ENCODE data around the gene SNED1. TPM values are rescaled to one million over a fixed set of nuclear protein-coding genes. Genes with fewer than 3 reads are reported as not detected.

Gene SNED1
- total and polyA plus RNA-seq, 2 experiments from 2014 or later = 6.1 to 29.4 TPM

DNA sequence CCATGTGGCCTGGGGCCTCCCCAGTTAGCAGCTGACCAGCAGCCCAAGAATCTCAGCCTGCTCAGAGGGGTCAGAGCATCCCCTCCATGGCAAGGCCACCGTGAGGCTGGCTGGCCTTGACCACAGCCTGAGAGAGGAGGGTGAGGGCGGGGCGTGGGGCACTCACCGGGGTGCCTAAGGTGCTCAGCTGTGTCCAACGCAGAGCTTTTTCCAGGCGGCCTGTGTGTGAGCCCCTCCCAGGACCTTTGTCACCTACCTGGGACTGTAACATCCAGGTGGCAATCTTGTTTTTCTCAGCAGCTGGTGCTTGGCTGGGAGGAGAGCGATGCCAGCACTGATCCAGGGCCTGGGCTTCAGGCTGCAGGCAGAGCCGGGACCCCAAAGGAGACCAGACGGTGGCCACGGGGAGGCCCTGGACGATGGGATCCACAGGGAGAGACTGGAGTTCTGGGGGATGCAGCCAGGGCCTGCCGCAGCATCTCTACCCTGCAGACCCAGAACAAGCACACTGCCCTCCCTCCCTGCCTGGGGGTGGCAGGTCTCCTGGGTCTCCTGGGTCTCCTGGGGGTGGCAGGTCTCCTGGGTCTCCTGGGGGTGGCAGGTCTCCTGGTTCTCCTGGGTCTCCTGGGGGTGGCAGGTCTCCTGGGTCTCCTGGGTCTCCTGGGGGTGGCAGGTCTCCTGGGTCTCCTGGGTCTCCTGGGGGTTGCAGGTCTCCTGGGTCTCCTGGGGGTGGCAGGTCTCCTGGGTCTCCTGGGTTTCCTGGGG lies 12.3 kb downstream of the SNED1 start:
- Histone ChIP-seq H3K4me1 (ENCODE audit: insufficient read depth) (peaks cover 19% of the 10 kb centered on the region), H3K9ac (peak overlapping the region; percentile 69), H3K36me3 (ENCODE audit: low read depth) (0 out of 2 replicates have a peak, but pooled peaks cover 5% of the 10 kb centered on the region), H3F3A (ENCODE audit: insufficient read depth) (peaks cover 16% of the 10 kb centered on the region), H3K9me2 (ENCODE audit: insufficient read depth) (no peaks in the 10 kb centered on the region), H3K79me2 (ENCODE audit: insufficient read depth) (peaks cover 85% of the 10 kb centered on the region), H3K4me2 (ENCODE audit: unreplicated experiment) (peak overlapping the region; percentile 93), H3K4me3 (peak overlapping the region; percentile 67), H3K9me3 (ENCODE audit: low read depth) (no peaks in the 10 kb centered on the region), H3K27ac (peak overlapping the region; percentile 84), H3K27me3 (replicated peaks; ENCODE audit: insufficient read depth) (no peaks in the 10 kb centered on the region), H2AFZ (peak overlapping the region; percentile 50), H4K20me1 (ENCODE audit: insufficient read depth) (no peaks in the 10 kb centered on the region)
- WGBS, 2 experiments (ENCODE audit: low coverage in 1 of 2, low lambda C conversion rate in 2 of 2, missing lambda C conversion rate in 2 of 2) = 95 to 98% methylated on average over 12 of the region's 12 CpGs
- TF ChIP-seq EZH2 (IDR thresholded peaks at IDR 0.05; ENCODE audit: insufficient read depth, poor library complexity, severe bottlenecking) = no peak
- TF ChIP-seq EZH2phosphoT487 (IDR thresholded peaks at IDR 0.05; ENCODE audit: insufficient read depth, low read depth) = no peak
- DNase-seq = no peak
- in situ Hi-C loops (cut with MboI) = no loop called here

DNA sequence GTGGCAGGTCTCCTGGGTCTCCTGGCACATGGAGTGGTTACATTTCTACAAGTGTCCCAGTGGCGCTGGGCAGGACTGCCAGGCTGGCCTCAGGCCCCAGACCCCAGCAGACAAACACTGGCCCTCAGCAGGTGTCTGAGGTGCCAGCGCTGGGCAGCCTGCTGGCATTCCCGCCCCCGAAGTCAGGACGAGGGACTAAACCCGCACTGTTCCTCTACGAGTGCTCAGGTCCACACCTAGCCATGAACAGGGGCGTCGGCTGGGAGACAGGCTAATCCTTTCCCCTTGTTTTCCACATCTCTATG lies 12.8 kb downstream of the SNED1 start:
- in situ Hi-C loops (cut with MboI) = no loop called here
- H3K9me3 ChIP-seq (ENCODE audit: low read depth) = no peaks in the 10 kb centered on the region
- H3K36me3 ChIP-seq (ENCODE audit: low read depth) = no peaks in the 10 kb centered on the region
- H2AFZ ChIP-seq = no peak overlapping the region
- H3K79me2 ChIP-seq (ENCODE audit: insufficient read depth) = peaks cover 84% of the 10 kb centered on the region
- H3F3A ChIP-seq (ENCODE audit: insufficient read depth) = peaks cover 11% of the 10 kb centered on the region
- no peak overlapping the region for H3K4me3 ChIP-seq
- H3K4me2 ChIP-seq (ENCODE audit: unreplicated experiment) = no peak overlapping the region
- H3K9ac ChIP-seq = no peak overlapping the region
- H3K9me2 ChIP-seq (ENCODE audit: insufficient read depth) = no peaks in the 10 kb centered on the region
- WGBS, 2 experiments (ENCODE audit: low coverage in 1 of 2, low lambda C conversion rate in 2 of 2, missing lambda C conversion rate in 2 of 2) = 89 to 94% methylated on average over 9 of the region's 9 CpGs
- TF ChIP-seq EZH2phosphoT487 (IDR thresholded peaks at IDR 0.05; ENCODE audit: insufficient read depth, low read depth) = no peak
- no peak for TF ChIP-seq EZH2 (IDR thresholded peaks at IDR 0.05; ENCODE audit: insufficient read depth, poor library complexity, severe bottlenecking)
- no peaks in the 10 kb centered on the region for H3K27me3 ChIP-seq (replicated peaks; ENCODE audit: insufficient read depth)
- no peak overlapping the region for H3K27ac ChIP-seq
- H4K20me1 ChIP-seq (ENCODE audit: insufficient read depth) = no peaks in the 10 kb centered on the region
- DNase-seq = no peak
- peaks cover 19% of the 10 kb centered on the region for H3K4me1 ChIP-seq (ENCODE audit: insufficient read depth)

DNA sequence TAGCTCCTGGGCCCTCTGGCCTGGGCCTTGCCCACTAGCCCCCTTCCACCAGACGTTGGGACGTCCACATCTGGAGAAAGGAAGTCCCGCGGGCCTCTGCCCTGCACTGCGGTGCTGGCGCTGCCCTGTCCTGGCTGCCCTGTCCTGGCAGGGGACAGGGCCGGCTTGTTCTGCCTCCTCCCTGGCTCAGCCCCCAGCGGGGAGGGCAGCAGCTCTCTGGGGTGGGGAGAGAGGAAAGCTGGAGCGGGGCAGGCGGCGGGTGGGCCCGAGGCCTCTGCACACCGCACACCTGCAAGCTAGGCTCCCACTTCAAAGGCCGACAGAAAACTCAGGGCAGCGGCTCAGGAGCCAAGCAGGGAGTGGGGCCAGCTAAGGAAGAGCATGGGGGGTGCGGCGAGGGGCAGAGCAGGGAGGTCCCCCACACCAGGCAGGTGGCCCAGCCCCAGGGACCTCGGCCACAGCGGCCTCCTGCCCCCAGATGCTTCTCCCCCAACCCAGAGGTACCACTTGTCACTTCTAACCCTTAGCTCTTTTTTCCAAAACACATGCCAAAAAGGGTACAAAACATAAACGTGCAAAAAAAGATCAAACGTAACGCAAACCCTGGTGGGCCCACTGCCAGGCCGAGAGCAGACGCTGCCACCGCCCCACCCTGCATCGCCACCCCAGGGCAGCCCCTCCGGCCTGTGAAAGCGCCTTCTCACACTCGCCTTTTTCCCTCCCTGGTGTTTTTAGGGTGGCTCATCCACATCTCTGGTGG lies 13.5 kb downstream of the SNED1 start:
- DNase-seq = no peak
- H3F3A ChIP-seq (ENCODE audit: insufficient read depth) = peaks cover 6% of the 10 kb centered on the region
- no peak overlapping the region for H3K4me3 ChIP-seq
- H3K9ac ChIP-seq = no peak overlapping the region
- H3K27ac ChIP-seq = no peak overlapping the region
- peaks cover 19% of the 10 kb centered on the region for H3K4me1 ChIP-seq (ENCODE audit: insufficient read depth)
- H3K9me2 ChIP-seq (ENCODE audit: insufficient read depth) = no peaks in the 10 kb centered on the region
- H3K4me2 ChIP-seq (ENCODE audit: unreplicated experiment) = no peak overlapping the region
- WGBS, 2 experiments (ENCODE audit: low coverage in 1 of 2, low lambda C conversion rate in 2 of 2, missing lambda C conversion rate in 2 of 2) = 60 to 70% methylated on average over 17 to 29 of the region's 29 CpGs
- TF ChIP-seq EZH2 (IDR thresholded peaks at IDR 0.05; ENCODE audit: insufficient read depth, poor library complexity, severe bottlenecking) = no peak
- no peak for TF ChIP-seq EZH2phosphoT487 (IDR thresholded peaks at IDR 0.05; ENCODE audit: insufficient read depth, low read depth)
- no peaks in the 10 kb centered on the region for H4K20me1 ChIP-seq (ENCODE audit: insufficient read depth)
- H3K36me3 ChIP-seq (ENCODE audit: low read depth) = no peaks in the 10 kb centered on the region
- no peak overlapping the region for H2AFZ ChIP-seq
- H3K27me3 ChIP-seq (replicated peaks; ENCODE audit: insufficient read depth) = no peaks in the 10 kb centered on the region
- in situ Hi-C loops (cut with MboI) = no loop called here
- peaks cover 84% of the 10 kb centered on the region for H3K79me2 ChIP-seq (ENCODE audit: insufficient read depth)
- H3K9me3 ChIP-seq (ENCODE audit: low read depth) = no peaks in the 10 kb centered on the region

DNA sequence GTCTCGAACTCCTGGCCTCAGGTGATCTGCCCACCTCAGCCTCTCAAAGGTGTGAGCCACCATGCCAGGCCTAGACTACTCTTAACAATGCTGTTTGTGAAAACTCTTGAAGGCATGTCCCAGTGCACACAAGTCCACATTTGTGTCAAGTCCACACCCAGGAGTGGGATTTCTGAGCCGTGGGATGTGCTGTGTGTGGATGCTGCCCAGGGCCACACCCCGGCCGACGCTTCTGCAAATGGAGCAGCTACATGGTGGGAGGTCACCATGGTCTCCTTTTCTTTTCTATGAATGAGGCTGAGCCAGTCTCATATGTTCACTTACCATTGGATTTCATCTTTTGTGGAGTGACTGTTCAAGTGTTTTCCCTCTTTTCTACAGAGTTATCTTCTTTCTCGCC lies 15.8 kb downstream of the SNED1 start:
- H3K4me2 ChIP-seq (ENCODE audit: unreplicated experiment) = no peak overlapping the region
- H2AFZ ChIP-seq = no peak overlapping the region
- peaks cover 6% of the 10 kb centered on the region for H3F3A ChIP-seq (ENCODE audit: insufficient read depth)
- no peaks in the 10 kb centered on the region for H3K9me3 ChIP-seq (ENCODE audit: low read depth)
- peaks cover 84% of the 10 kb centered on the region for H3K79me2 ChIP-seq (ENCODE audit: insufficient read depth)
- in situ Hi-C loops (cut with MboI) = no loop called here
- H4K20me1 ChIP-seq (ENCODE audit: insufficient read depth) = no peaks in the 10 kb centered on the region
- no peak for TF ChIP-seq EZH2phosphoT487 (IDR thresholded peaks at IDR 0.05; ENCODE audit: insufficient read depth, low read depth)
- TF ChIP-seq EZH2 (IDR thresholded peaks at IDR 0.05; ENCODE audit: insufficient read depth, poor library complexity, severe bottlenecking) = no peak
- H3K27ac ChIP-seq = no peak overlapping the region
- H3K4me3 ChIP-seq = no peak overlapping the region
- no peaks in the 10 kb centered on the region for H3K36me3 ChIP-seq (ENCODE audit: low read depth)
- peaks cover 15% of the 10 kb centered on the region for H3K4me1 ChIP-seq (ENCODE audit: insufficient read depth)
- no peak overlapping the region for H3K9ac ChIP-seq
- 86 to 88% methylated on average over 6 of the region's 6 CpGs for WGBS, 2 experiments (ENCODE audit: low coverage in 1 of 2, low lambda C conversion rate in 2 of 2, missing lambda C conversion rate in 2 of 2)
- H3K27me3 ChIP-seq (replicated peaks; ENCODE audit: insufficient read depth) = no peaks in the 10 kb centered on the region
- DNase-seq = no peak
- H3K9me2 ChIP-seq (ENCODE audit: insufficient read depth) = no peaks in the 10 kb centered on the region

Data from GM23248 (cell line).